ENCODE data around the gene ZC3H7A.

- TF ChIP-seq CTCF (IDR thresholded peaks at IDR 0.05): no peak
- TF ChIP-seq POLR2AphosphoS5 (IDR thresholded peaks at IDR 0.05): no peak
- TF ChIP-seq EP300 (IDR thresholded peaks at IDR 0.05): no peak
These were observed 89.3 kb downstream of the ZC3H7A start for GRCh38 chr16:11707679-11708197.

Data from suprapubic skin (tissue), 4 donors.